Stimulated activated naive CD8-positive, alpha-beta T cell treated with anti-CD3 and anti-CD28 coated beads, Interleukin-15, Interleukin-2, amounts not matched to agents 100 ng/mL and 50 ng/mL, for 24 hours (primary cell): ENCODE data around the gene EPS8L3.
"Not testable (repeated sequence)": the region's sequence is repeated elsewhere in the genome, so short reads cannot be mapped to it uniquely, and the experiment has no call there.

Experiments used
- H3K27ac Mint-ChIP-seq: one replicate; pipeline ENCODE4 v1.8.0; 2021; ENCODE audit warnings: mild to moderate bottlenecking, mixed read lengths
- H3K27me3 Mint-ChIP-seq: one replicate; pipeline ENCODE4 v1.8.0; 2021; ENCODE audit warnings: mixed read lengths
- H3K36me3 Mint-ChIP-seq: one replicate; pipeline ENCODE4 v1.8.0; 2021; ENCODE audit warnings: low read depth, mixed read lengths
- H3K4me1 Mint-ChIP-seq: one replicate; pipeline ENCODE4 v1.8.0; 2021; ENCODE audit warnings: low read depth, mixed read lengths
- H3K4me3 Mint-ChIP-seq: one replicate; pipeline ENCODE4 v1.8.0; 2021; ENCODE audit warnings: mild to moderate bottlenecking, mixed read lengths
- H3K9me3 Mint-ChIP-seq: one replicate; pipeline ENCODE4 v1.8.0; 2021; ENCODE audit warnings: mixed read lengths

EPS8L3 gene

DNA sequence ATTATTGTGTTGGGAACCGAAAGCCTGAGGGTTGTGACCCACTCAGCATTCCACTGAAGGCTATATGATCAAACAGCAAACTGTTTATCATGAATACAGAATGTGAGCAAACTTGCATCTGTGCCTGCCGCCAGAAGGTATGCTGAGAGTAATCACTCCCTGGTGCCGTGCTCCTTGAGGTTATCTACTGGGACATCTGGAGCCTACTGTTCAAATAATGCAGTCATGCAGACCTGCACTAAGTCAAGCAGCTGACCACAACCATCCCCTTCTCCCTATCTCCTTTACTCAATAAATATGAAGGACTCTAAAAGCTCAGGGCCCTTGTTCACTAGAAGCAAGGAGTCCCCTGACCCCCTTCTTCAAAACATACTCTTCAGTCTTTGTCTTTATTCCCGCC is 38.2 kb downstream of the EPS8L3 start:
- no peaks in the 10 kb centered on the region for H3K4me1 Mint-ChIP-seq
- H3K4me3 Mint-ChIP-seq: no peak overlapping the region
- H3K36me3 Mint-ChIP-seq: no peaks in the 10 kb centered on the region
- H3K9me3 Mint-ChIP-seq: no peaks in the 10 kb centered on the region
- no peak overlapping the region for H3K27ac Mint-ChIP-seq
- no peaks in the 10 kb centered on the region for H3K27me3 Mint-ChIP-seq

- H3K27me3 Mint-ChIP-seq: no peaks in the 10 kb centered on the region
- no peaks in the 10 kb centered on the region for H3K36me3 Mint-ChIP-seq
- H3K9me3 Mint-ChIP-seq: no peaks in the 10 kb centered on the region
- no peak overlapping the region for H3K4me3 Mint-ChIP-seq
- H3K4me1 Mint-ChIP-seq: no peaks in the 10 kb centered on the region
- no peak overlapping the region for H3K27ac Mint-ChIP-seq
Measured at GRCh38 chr1:109724933-109725332, 38.8 kb downstream of the EPS8L3 start.

DNA sequence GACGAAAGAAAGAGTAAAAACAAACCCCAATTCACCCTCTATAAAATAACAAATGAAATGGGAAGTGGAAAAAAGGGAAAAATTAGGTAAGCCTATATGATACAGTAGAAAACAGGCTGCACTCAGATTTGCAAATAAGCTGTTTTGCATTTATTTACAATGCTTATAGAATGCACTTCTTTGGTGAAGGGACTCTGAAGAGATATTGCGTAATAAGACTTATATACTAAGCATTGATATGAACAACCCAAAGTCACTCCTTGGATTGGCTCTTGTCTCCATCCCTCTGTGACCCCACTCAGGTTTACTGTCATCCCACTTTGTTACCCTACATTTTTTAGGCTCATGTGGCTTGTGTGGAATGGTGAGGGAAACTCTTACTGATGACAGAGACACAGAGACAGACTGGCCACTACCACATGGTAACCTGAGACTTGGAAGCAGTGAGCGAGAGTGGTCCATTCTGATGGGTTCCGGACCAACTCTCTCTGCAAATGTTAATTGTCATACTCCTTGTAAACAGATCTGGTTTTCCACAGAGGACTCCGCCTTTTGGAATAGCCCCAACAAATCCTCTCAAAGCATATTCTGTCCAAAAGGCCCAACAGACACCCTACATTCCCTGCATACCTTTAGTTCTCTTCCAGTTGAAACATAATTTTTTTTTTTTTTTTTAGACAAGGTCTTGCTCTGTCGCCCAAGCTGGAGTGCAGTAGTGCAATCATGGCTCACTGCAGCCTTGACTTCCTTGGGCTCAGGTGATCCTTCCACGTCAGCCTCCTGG is 40.6 kb downstream of the EPS8L3 start:
- Mint-ChIP-seq H3K4me3 (no peak overlapping the region), H3K27ac (no peak overlapping the region), H3K27me3 (no peaks in the 10 kb centered on the region), H3K36me3 (no peaks in the 10 kb centered on the region), H3K4me1 (peaks cover 4% of the 10 kb centered on the region), H3K9me3 (no peaks in the 10 kb centered on the region)

DNA sequence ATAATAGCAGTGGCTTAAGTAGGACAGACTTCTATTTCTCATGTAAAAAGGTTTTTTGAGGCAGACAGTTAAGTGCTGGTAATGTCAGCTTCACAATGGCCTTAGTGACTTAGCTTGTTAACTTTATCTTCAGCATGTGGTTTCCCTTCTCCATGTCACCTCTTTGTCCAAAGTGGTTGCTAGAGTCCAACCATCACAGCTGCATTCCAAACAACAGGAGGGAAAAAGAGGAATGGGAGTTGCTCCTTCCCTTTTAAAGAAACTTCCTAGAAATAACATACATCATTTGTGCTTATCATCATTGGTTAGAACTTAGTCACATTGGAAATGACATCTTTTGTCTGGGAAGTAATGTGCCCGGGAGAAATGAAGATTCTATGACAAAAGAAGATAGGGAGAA is 41.8 kb downstream of the EPS8L3 start:
- H3K4me3 Mint-ChIP-seq: no peak overlapping the region
- H3K27ac Mint-ChIP-seq: no peak overlapping the region
- no peaks in the 10 kb centered on the region for H3K9me3 Mint-ChIP-seq
- peaks cover 4% of the 10 kb centered on the region for H3K4me1 Mint-ChIP-seq
- no peaks in the 10 kb centered on the region for H3K27me3 Mint-ChIP-seq
- no peaks in the 10 kb centered on the region for H3K36me3 Mint-ChIP-seq

- no peak overlapping the region for H3K4me3 Mint-ChIP-seq
- H3K27ac Mint-ChIP-seq: no peak overlapping the region
- H3K9me3 Mint-ChIP-seq: no peaks in the 10 kb centered on the region
- H3K27me3 Mint-ChIP-seq: no peaks in the 10 kb centered on the region
- peaks cover 4% of the 10 kb centered on the region for H3K4me1 Mint-ChIP-seq
- H3K36me3 Mint-ChIP-seq: no peaks in the 10 kb centered on the region
Measured at GRCh38 chr1:109721042-109721441, 42.7 kb downstream of the EPS8L3 start.

DNA sequence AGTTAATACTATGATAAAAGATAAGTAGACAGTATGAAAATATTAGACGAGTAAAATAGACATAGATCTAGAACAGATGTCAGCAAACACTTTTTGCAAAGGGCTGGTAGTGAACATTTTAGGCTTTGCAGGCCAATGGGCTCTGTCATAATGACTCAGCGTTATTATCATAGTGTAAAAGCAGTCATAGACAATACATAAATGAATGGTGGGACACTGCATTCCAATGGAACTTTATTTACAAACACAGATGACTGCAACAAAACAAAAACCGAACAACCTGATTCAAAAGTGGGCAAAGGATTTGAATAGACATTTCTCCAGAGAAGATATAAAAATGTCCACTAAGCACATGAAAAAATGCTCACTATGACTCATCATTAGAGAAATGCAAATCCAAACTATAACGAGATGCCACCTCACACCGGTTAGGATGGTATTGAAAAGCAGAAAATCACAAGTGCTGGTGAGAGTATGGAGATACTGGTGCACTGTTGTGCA is 44.3 kb downstream of the EPS8L3 start:
- Mint-ChIP-seq H3K4me3 (no peak overlapping the region), H3K36me3 (no peaks in the 10 kb centered on the region), H3K4me1 (peaks cover 4% of the 10 kb centered on the region), H3K27ac (no peak overlapping the region), H3K27me3 (peaks cover 2% of the 10 kb centered on the region), H3K9me3 (no peaks in the 10 kb centered on the region)

GRCh38 chr1:109718495-109718894 is 45.2 kb downstream of the EPS8L3 start:
- Mint-ChIP-seq H3K27me3 (peaks cover 10% of the 10 kb centered on the region), H3K36me3 (no peaks in the 10 kb centered on the region), H3K9me3 (no peaks in the 10 kb centered on the region), H3K4me1 (peaks cover 4% of the 10 kb centered on the region), H3K4me3 (no peak overlapping the region), H3K27ac (no peak overlapping the region)

- Mint-ChIP-seq H3K4me1 (peaks cover 4% of the 10 kb centered on the region), H3K27ac (no peak overlapping the region), H3K4me3 (no peak overlapping the region), H3K36me3 (no peaks in the 10 kb centered on the region), H3K9me3 (no peaks in the 10 kb centered on the region), H3K27me3 (peaks cover 13% of the 10 kb centered on the region)
Measured at GRCh38 chr1:109717729-109718128, 46.0 kb downstream of the EPS8L3 start.

DNA sequence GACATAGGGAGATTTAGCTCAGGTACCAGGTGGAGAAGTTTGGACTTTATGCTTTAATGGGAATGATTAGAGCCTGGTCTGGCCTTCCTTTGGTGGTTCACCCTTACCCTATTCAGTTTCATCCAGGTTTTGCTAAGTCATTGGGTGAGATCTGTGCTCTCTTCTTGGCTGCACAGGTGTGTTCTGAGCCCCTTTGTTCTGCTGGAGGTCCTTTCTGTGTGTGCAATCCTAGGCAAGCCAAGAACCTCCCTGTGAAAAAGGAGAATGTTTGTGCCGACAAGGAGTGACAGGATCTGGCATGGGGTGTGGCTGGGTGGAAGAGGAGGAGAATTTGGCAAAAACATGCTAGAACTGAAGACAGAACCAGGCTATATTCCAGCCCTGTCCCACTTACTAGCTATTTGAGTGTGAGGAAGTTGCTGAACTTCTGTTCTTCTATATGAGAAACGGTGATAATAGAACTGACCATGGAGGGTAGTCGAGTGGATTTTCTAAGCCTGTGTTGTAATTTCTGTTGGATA is 47.1 kb downstream of the EPS8L3 start:
- no peak overlapping the region for H3K4me3 Mint-ChIP-seq
- H3K36me3 Mint-ChIP-seq: no peaks in the 10 kb centered on the region
- H3K9me3 Mint-ChIP-seq: no peaks in the 10 kb centered on the region
- peaks cover 4% of the 10 kb centered on the region for H3K4me1 Mint-ChIP-seq
- no peak overlapping the region for H3K27ac Mint-ChIP-seq
- H3K27me3 Mint-ChIP-seq: peaks cover 13% of the 10 kb centered on the region

DNA sequence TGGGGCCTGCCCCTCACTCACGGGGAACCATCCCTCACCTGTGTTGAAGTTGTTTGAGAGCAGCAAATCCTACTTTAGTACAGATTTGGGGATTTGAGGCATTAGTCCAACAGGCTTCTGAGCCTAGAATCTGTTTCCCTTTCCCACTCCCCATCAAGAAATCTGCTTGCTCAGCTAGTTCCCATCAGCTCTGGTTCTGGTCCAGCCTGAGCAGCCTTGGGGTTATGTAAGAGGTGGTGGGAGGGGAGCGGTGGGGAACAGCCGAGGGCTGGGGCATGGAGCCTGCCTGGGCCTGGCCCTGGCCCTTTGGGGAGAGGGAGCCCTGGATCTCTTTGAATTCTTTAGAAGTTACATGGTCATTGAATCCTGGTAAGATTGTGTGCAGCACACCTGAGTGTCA is 47.6 kb downstream of the EPS8L3 start:
- H3K4me1 Mint-ChIP-seq: peaks cover 4% of the 10 kb centered on the region
- no peaks in the 10 kb centered on the region for H3K36me3 Mint-ChIP-seq
- peaks cover 13% of the 10 kb centered on the region for H3K27me3 Mint-ChIP-seq
- no peak overlapping the region for H3K4me3 Mint-ChIP-seq
- H3K27ac Mint-ChIP-seq: no peak overlapping the region
- no peaks in the 10 kb centered on the region for H3K9me3 Mint-ChIP-seq

- Mint-ChIP-seq H3K4me3 (no peak overlapping the region), H3K9me3 (no peaks in the 10 kb centered on the region), H3K36me3 (no peaks in the 10 kb centered on the region), H3K4me1 (peaks cover 4% of the 10 kb centered on the region), H3K27ac (no peak overlapping the region), H3K27me3 (peaks cover 13% of the 10 kb centered on the region)
Measured at GRCh38 chr1:109714661-109715372, 48.9 kb downstream of the EPS8L3 start.

GRCh38 chr1:109713636-109714035 is 50.1 kb downstream of the EPS8L3 start:
- peaks cover 13% of the 10 kb centered on the region for H3K27me3 Mint-ChIP-seq
- no peaks in the 10 kb centered on the region for H3K9me3 Mint-ChIP-seq
- no peak overlapping the region for H3K27ac Mint-ChIP-seq
- no peaks in the 10 kb centered on the region for H3K4me1 Mint-ChIP-seq
- peaks cover 5% of the 10 kb centered on the region for H3K36me3 Mint-ChIP-seq
- H3K4me3 Mint-ChIP-seq: no peak overlapping the region

DNA sequence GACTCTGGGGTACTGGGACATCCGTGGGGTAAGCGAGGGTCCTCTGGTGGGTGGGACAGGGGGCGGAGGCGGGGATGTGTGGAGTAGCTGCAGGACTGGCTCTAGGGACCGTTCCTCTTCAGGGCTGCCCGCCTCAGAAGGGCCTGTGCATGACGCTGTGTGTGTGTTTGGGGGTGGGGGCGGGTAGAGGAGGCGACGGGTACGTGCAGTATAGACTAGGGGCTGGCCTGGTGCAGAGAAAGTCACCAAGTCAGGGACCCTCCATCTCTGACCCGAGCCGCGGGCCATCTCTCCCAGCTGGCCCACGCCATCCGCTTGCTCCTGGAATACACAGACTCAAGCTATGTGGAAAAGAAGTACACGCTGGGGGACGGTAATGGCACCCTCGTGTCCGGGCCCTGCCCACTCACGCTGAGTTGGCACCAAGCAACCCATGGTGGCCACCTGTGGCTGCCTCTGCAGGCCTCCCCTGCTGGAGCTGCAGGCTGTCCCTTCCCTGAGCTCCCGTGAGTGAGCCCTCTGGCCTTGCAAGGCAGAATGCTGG is 51.3 kb downstream of the EPS8L3 start:
- H3K4me3 Mint-ChIP-seq: no peak overlapping the region
- H3K9me3 Mint-ChIP-seq: no peaks in the 10 kb centered on the region
- peaks cover 5% of the 10 kb centered on the region for H3K36me3 Mint-ChIP-seq
- H3K27me3 Mint-ChIP-seq: peaks cover 13% of the 10 kb centered on the region
- no peak overlapping the region for H3K27ac Mint-ChIP-seq
- no peaks in the 10 kb centered on the region for H3K4me1 Mint-ChIP-seq

GRCh38 chr1:109711593-109712320 is 52.0 kb downstream of the EPS8L3 start, which contains the start of gene GSTM5:
Gene GSTM5 (plus strand): TSS chr1:109712251. CDS start chr1:109712313, 62 bp downstream.
- H3K27ac Mint-ChIP-seq, H3K4me1 Mint-ChIP-seq, H3K36me3 Mint-ChIP-seq, H3K9me3 Mint-ChIP-seq: not testable (repeated sequence)
- peak within 1 kb of the TSS; percentile 76 for H3K4me3 Mint-ChIP-seq
- peaks cover 13% of the 10 kb centered on the region for H3K27me3 Mint-ChIP-seq
